Activated CD8-positive, alpha-beta memory T cell treated with anti-CD3 and anti-CD28 coated beads for 48 hours (primary cell): ENCODE data around the gene OR52A5.

Source experiments
- DNase-seq, 3 experiments: peaks; one replicate each; pipeline ENCODE4 v3.0.0-alpha.2; 2020; ENCODE audit warnings: low read depth in 2 of 3, low spot score in 2 of 3

OR52A5 gene

DNA sequence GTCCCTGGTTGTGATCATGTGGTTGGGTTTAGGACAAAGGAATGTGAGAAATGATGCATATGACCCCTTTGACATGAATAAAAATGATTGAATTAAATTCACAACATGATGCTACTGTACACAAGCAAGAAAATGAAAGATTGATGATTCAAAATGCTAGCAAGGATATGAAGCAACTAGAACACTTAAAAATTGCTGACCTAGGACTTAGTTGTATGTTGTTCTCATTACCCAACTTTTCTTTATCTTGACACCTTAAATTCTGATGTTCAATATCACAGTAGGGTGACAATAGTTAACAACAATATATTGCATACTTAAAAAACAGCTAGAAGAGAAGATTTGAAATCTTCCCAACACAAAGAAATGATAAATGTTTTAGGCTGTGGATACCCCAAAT is 20.6 kb downstream of the OR52A5 start:
- DNase-seq = no peak

- no peak for DNase-seq
Observed at GRCh38 chr11:5115339-5115738, 22.8 kb downstream of the OR52A5 start.

- DNase-seq = no peak
Observed at GRCh38 chr11:5107285-5107684, 30.9 kb downstream of the OR52A5 start.

GRCh38 chr11:5103066-5103465 is 35.1 kb downstream of the OR52A5 start:
- DNase-seq = no peak

- no peak for DNase-seq
Observed at GRCh38 chr11:5102246-5102645, 35.9 kb downstream of the OR52A5 start.

- no peak for DNase-seq
Observed at GRCh38 chr11:5096011-5096410, 42.1 kb downstream of the OR52A5 start.

DNA sequence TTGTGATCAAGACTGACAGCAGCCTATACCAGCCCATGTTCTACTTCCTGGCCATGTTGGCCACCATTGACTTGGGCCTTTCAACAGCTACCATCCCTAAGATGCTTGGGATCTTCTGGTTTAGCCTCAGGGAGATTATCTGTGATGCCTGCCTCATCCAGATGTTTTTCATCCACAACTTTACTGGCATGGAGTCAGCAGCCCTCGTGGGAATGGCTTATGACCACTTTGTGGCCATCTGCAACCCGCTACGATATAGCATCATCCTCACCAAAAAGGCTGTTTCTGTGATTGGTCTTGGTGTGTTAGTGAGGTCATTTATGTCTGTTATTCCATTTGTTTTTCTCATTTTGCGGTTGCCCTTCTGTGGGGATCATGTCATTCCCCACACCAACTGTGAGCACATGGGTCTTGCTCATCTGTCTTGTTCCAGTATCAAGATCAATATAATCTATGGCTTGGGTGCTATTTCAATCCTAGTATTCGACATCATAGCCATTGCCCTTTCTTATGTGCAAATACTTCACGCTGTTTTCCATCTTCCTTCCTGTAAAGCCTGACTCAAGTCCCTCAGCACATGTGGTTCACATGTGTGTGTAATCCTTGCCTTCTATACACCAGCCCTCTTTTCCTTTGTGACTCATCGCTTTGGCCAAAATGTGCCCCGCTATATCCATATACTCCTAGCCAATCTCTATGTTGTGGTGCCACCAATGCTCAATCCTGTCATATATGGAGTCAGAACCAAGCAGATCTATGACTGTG is 45.2 kb downstream of the OR52A5 start:
- no peak for DNase-seq

GRCh38 chr11:5090668-5091067 is 47.5 kb downstream of the OR52A5 start:
- DNase-seq = no peak

GRCh38 chr11:5088556-5088955 is 49.6 kb downstream of the OR52A5 start:
- DNase-seq = no peak

- DNase-seq = no peak
Observed at GRCh38 chr11:5083602-5084001, 54.6 kb downstream of the OR52A5 start.

DNA sequence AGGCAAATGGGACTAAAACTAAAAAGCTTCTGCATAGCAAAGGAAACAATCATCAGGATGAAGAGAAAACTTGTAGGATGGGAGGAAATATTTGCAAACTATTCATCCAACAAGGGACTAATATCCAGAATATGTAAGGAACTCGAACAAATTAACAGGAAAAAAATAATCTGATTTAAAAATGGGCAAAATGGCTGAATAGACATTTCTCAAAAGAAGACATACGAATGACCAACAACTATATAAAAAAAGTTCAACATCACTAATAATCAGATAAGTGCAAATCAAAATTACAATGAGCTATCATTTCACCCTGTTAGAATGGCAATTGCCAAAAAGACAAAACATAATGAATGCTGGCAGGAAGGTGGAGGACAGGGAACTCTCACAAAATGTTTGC is 56.8 kb downstream of the OR52A5 start:
- no peak for DNase-seq
